HepG2 (cell line): ENCODE data around the gene LRFN2. TPM values are rescaled to one million over a fixed set of nuclear protein-coding genes. Genes with fewer than 3 reads are reported as not detected.

ENCODE experiments used
- ATAC-seq: fragments of 200-7000 bp; cut with Tn5 transposase; 3 replicates; pipeline ENCODE4 v1.9.1; 2020; ENCODE audit warnings: mild to moderate bottlenecking, moderate library complexity
- BruUV-seq: library from RNA; stranded (reverse); fragments of 400-500 nt; replicated peaks from 2 replicates; lab custom pipeline; 2021; lab: Mats Ljungman, UMichigan
- CTCF ChIA-PET: fragments of 300-600 bp; formaldehyde crosslinking; extraction: SDS; loops from one replicate; lab custom pipeline; 2021; ENCODE audit warnings: low total read pairs, inconsistent platforms, low intra/inter-chr PET ratio; lab: Yijun Ruan, JAX
- POLR2A ChIA-PET: fragments of 350-600 bp; sonication (Branson Sonifier 250); formaldehyde crosslinking; loops from one replicate; lab custom pipeline; 2020; ENCODE audit warnings: antibody characterized with exemption, inconsistent platforms; lab: Yijun Ruan, JAX
- DNase-seq: peaks from one replicate; pipeline ENCODE4 v3.0.0-alpha.2; 2015; ENCODE audit warnings: low spot score
- FAIRE-seq: peaks from 3 replicates; lab custom pipeline; 2011; peaks lifted over from hg19 to GRCh38; lab: Jason Lieb, UNC
- H2AFZ ChIP-seq: one replicate; pipeline ENCODE4 v1.6.1; 2011; ENCODE audit warnings: low read length, inconsistent platforms
- H3K27ac ChIP-seq: fragments of 300-600 bp; 3 replicates; pipeline ENCODE4 v1.8.0; 2011; ENCODE audit warnings: mixed run types, mild to moderate bottlenecking, mixed read lengths, low read length, inconsistent platforms; ENCODE audit not compliant: insufficient read depth; ENCODE audit errors: extremely low read length
- H3K27me3 ChIP-seq, 2 experiments: fragments of 200-600 bp in 1 of 2; 2 replicates in 1 of 2; 3 replicates in 1 of 2; pipeline versions ENCODE4 v1.6.0 to v1.8.0; 2011; ENCODE audit warnings: low read length in 2 of 2, mild to moderate bottlenecking in 2 of 2, moderate library complexity in 2 of 2, inconsistent platforms in 1 of 2; ENCODE audit not compliant: insufficient read depth in 2 of 2, control insufficient read depth in 1 of 2
- H3K36me3 ChIP-seq, 2 experiments: fragments of 200-600 bp in 1 of 2; replicated peaks in 1 of 2; 2 replicates in 1 of 2; 3 replicates in 1 of 2; pipeline versions ENCODE4 v1.5.1 to v1.8.0; 2011; ENCODE audit warnings: low read length in 2 of 2, inconsistent platforms in 1 of 2; ENCODE audit not compliant: insufficient read depth in 2 of 2, control insufficient read depth in 1 of 2
- H3K4me1 ChIP-seq: 2 replicates; pipeline ENCODE4 v1.5.1; 2012; ENCODE audit warnings: low read length, inconsistent platforms; ENCODE audit not compliant: insufficient read depth
- H3K4me2 ChIP-seq: 2 replicates; pipeline ENCODE4 v1.6.0; 2011; ENCODE audit warnings: low read depth, low read length, inconsistent platforms
- H3K4me3 ChIP-seq, 3 experiments: fragments of 200-600 bp in 1 of 3; sonication (generic), shearing (Covaris generic) in 1 of 3; replicated peaks in 1 of 3; 2 replicates each; pipeline ENCODE4 v1.5.1; 2011 to 2016; ENCODE audit warnings: low read length in 3 of 3, inconsistent platforms in 2 of 3, low read depth in 2 of 3, mild to moderate bottlenecking in 2 of 3, control low read depth in 1 of 3, mixed read lengths in 1 of 3; ENCODE audit not compliant: insufficient read depth in 1 of 3
- H3K79me2 ChIP-seq: one replicate; pipeline ENCODE4 v1.6.1; 2011; ENCODE audit warnings: low read length, inconsistent platforms; ENCODE audit not compliant: insufficient read depth
- H3K9ac ChIP-seq: 2 replicates; pipeline ENCODE4 v1.6.0; 2011; ENCODE audit warnings: mild to moderate bottlenecking, low read depth, low read length, inconsistent platforms; ENCODE audit not compliant: insufficient read depth
- H3K9me3 ChIP-seq: 2 replicates; pipeline ENCODE4 v1.5.1; 2012; ENCODE audit warnings: mild to moderate bottlenecking, low read length
- H4K20me1 ChIP-seq: 2 replicates; pipeline ENCODE4 v1.6.0; 2011; ENCODE audit warnings: inconsistent platforms, mild to moderate bottlenecking, low read length, moderate library complexity; ENCODE audit not compliant: insufficient read depth
- DNMT3B ChIP-seq: conservative IDR thresholded peaks from 2 replicates; pipeline ENCODE4 v1.6.1; 2016; ENCODE audit warnings: missing biosample characterization, control low read depth
- JDP2 ChIP-seq: sonication (generic); formaldehyde crosslinking; IDR thresholded peaks from 2 replicates; pipeline ENCODE4 v1.8.1; 2022; ENCODE audit warnings: missing genetic modification reagents, borderline replicate concordance
- KDM2A ChIP-seq: sonication (generic); formaldehyde crosslinking; IDR thresholded peaks from 2 replicates; pipeline ENCODE4 v1.4.0; 2020; ENCODE audit warnings: low read depth, missing genetic modification reagents, borderline replicate concordance
- MAFK ChIP-seq, 2 experiments: IDR thresholded peaks in 1 of 2; conservative IDR thresholded peaks in 1 of 2; 2 replicates each; pipeline ENCODE4 v1.6.1; 2011; ENCODE audit warnings: improper control_type of control experiment in 2 of 2, low read length in 2 of 2
- MAX ChIP-seq: IDR thresholded peaks from 2 replicates; pipeline ENCODE4 v1.6.1; 2012; ENCODE audit warnings: inconsistent platforms
- NFKBIZ ChIP-seq: IDR thresholded peaks from 2 replicates; pipeline ENCODE4 v1.6.1; 2018; ENCODE audit warnings: missing genetic modification reagents, missing compliant biosample characterization
- SAP130 ChIP-seq: IDR thresholded peaks from 2 replicates; pipeline ENCODE4 v1.6.1; 2016; ENCODE audit warnings: low read depth
- SMYD3 ChIP-seq: sonication (generic); formaldehyde crosslinking; IDR thresholded peaks from 2 replicates; pipeline ENCODE4 v1.8.1; 2023; ENCODE audit warnings: mild to moderate bottlenecking, missing genetic modification reagents
- SOX6 ChIP-seq, 2 experiments: fragments of 450-650 bp in 1 of 2; sonication (generic) in 1 of 2; formaldehyde crosslinking in 1 of 2; IDR thresholded peaks; 2 replicates each; pipeline versions ENCODE4 v1.4.0 to v1.6.1; 2017 to 2020; ENCODE audit warnings: antibody characterized with exemption in 1 of 2, mild to moderate bottlenecking in 1 of 2, missing genetic modification reagents in 1 of 2
- SP5 ChIP-seq: IDR thresholded peaks from 2 replicates; pipeline ENCODE4 v1.6.1; 2016; ENCODE audit warnings: low read depth, borderline replicate concordance
- ZBTB1 ChIP-seq: sonication (generic); formaldehyde crosslinking; IDR thresholded peaks from 2 replicates; pipeline ENCODE4 v1.4.0; 2020; ENCODE audit warnings: missing genetic modification reagents, borderline replicate concordance
- ZFP36L2 ChIP-seq: sonication (generic); formaldehyde crosslinking; IDR thresholded peaks from 2 replicates; pipeline ENCODE4 v1.4.0; 2020; ENCODE audit warnings: missing genetic modification reagents
- ZNF136 ChIP-seq: sonication (generic); formaldehyde crosslinking; IDR thresholded peaks from 2 replicates; pipeline ENCODE4 v1.8.1; 2022; ENCODE audit warnings: low read depth, mild to moderate bottlenecking, moderate library complexity, missing genetic modification reagents
- ZNF549 ChIP-seq: sonication (generic); formaldehyde crosslinking; IDR thresholded peaks from 2 replicates; pipeline ENCODE4 v1.5.0; 2020; ENCODE audit warnings: missing genetic modification reagents
- ZNF569 ChIP-seq: sonication (generic); formaldehyde crosslinking; IDR thresholded peaks from 2 replicates; pipeline ENCODE4 v1.5.0; 2020; ENCODE audit warnings: mild to moderate bottlenecking, missing genetic modification reagents, moderate library complexity, borderline replicate concordance
- ZNF589 ChIP-seq: sonication (generic); formaldehyde crosslinking; conservative IDR thresholded peaks from 2 replicates; pipeline ENCODE4 v1.8.0; 2022; ENCODE audit warnings: mild to moderate bottlenecking, moderate library complexity, missing genetic modification reagents
- ZNF615 ChIP-seq: sonication (generic); formaldehyde crosslinking; IDR thresholded peaks from 2 replicates; pipeline ENCODE4 v1.5.0; 2020; ENCODE audit warnings: mild to moderate bottlenecking, missing genetic modification reagents, borderline replicate concordance
- ZNF800 ChIP-seq: sonication (generic); formaldehyde crosslinking; IDR thresholded peaks from 2 replicates; pipeline ENCODE4 v1.4.0; 2020; ENCODE audit warnings: missing genetic modification reagents
- WGBS: methylation state at CpG from one replicate; pipeline ENCODE4 v1.1.6; 2017; ENCODE audit warnings: low lambda C conversion rate; 5-methylcytosine and 5-hydroxymethylcytosine counted together
- in situ Hi-C: cut with HindIII; loops from 2 replicates; pipeline ENCODE4 v1.10.0; 2017; ENCODE audit warnings: low pct_unique_long_range_greater_than_20kb; ENCODE audit not compliant: extremely low pct_ligation_motif_present
- intact Hi-C: fragments of 100-400 bp; cut with micrococcal nuclease; formaldehyde crosslinking; loops from one replicate; pipeline ENCODE4 v1.10.0; 2022; ENCODE audit not compliant: unreplicated experiment
- polyA plus RNA-seq, 8 experiments: library from polyadenylated mRNA; depleted of rRNA in 3 of 8; stranded (reverse) in 7 of 8; unstranded in 1 of 8; fragments of >200 nt; fragmentation: Illumina TruSeq in 4 of 8; extraction: Trizol in 4 of 8; gene quantifications; 2 replicates each; pipeline versions ENCODE4 v1.2.1 to v1.2.3, GENCODE V29; 2011 to 2016; ENCODE audit warnings: low read depth in 4 of 8, missing spikeins in 1 of 8, mixed read lengths in 1 of 8; ENCODE audit not compliant: insufficient read depth in 1 of 8
- total RNA-seq, 5 experiments: library from RNA; depleted of rRNA; stranded (reverse); fragments of >200 nt; fragmentation: Illumina TruSeq; extraction: Trizol; gene quantifications; 2 replicates each; pipeline ENCODE4 v1.2.3, GENCODE V29; 2016; ENCODE audit warnings: low read depth in 1 of 5

LRFN2 gene
- total and polyA plus RNA-seq, 2 of the 13 experiments (the other 11 are each of a cell fraction or from before 2014, with no cell fraction given) = not detected

GRCh38 chr6:40409716-40410397 is 177.3 kb downstream of the LRFN2 start:
- no peak overlapping the region for H2AFZ ChIP-seq
- no peaks in the 10 kb centered on the region for H3K36me3 ChIP-seq
- no peaks in the 10 kb centered on the region for H3K4me1 ChIP-seq
- CTCF ChIA-PET = no interaction called here
- 2% methylated on average over 7 of the region's 9 CpGs for WGBS
- peaks cover 5 to 6% of the 10 kb centered on the region in 2 experiments; a peak in 2 of 5 replicates for H3K27me3 ChIP-seq
- in situ Hi-C loops (no loop called here), intact Hi-C loops (no loop called here)
- TF ChIP-seq MAX = no peak
- no peak for TF ChIP-seq ZNF569 (CRISPR knock-in tag)
- no peak for TF ChIP-seq SP5 (CRISPR knock-in tag)
- no peak for TF ChIP-seq SMYD3 (CRISPR knock-in tag)
- no peak; a peak in 1 of 4 replicates for TF ChIP-seq MAFK (conservative IDR thresholded peaks at IDR 0.05 in 1 of 2, IDR thresholded peaks at IDR 0.05 in 1 of 2; ENCODE audit: low read length in 2 of 2)
- TF ChIP-seq ZNF549 (CRISPR knock-in tag) = no peak
- TF ChIP-seq SAP130 (CRISPR knock-in tag) = no peak
- TF ChIP-seq ZNF800 = no peak
- no peak for TF ChIP-seq NFKBIZ (CRISPR knock-in tag)
- TF ChIP-seq DNMT3B (CRISPR knock-in tag) = no peak
- no peak for TF ChIP-seq ZNF615 (CRISPR knock-in tag)
- no peak for TF ChIP-seq ZFP36L2 (CRISPR knock-in tag)
- no peak for TF ChIP-seq JDP2 (CRISPR knock-in tag)
- TF ChIP-seq KDM2A (CRISPR knock-in tag) = no peak
- TF ChIP-seq SOX6 (IDR thresholded peaks at IDR 0.05) = no peak
- no peak for TF ChIP-seq SOX6 (CRISPR knock-in tag; IDR thresholded peaks at IDR 0.05)
- TF ChIP-seq ZNF589 (CRISPR knock-in tag) = no peak
- no peak for TF ChIP-seq ZBTB1
- no peak for TF ChIP-seq ZNF136 (CRISPR knock-in tag)
- FAIRE-seq = no peak
- no TSS peak for BruUV-seq
- no peak overlapping the region for H3K27ac ChIP-seq
- no peak overlapping the region for H3K4me2 ChIP-seq
- no peak for DNase-seq
- POLR2A ChIA-PET = no interaction called here
- no peak overlapping the region for H3K4me3 ChIP-seq
- no peaks in the 10 kb centered on the region for H3K9me3 ChIP-seq
- ATAC-seq = no peak
- no peaks in the 10 kb centered on the region for H3K79me2 ChIP-seq
- H4K20me1 ChIP-seq = no peaks in the 10 kb centered on the region
- no peak overlapping the region for H3K9ac ChIP-seq
